Endometrial microvascular endothelial cells (primary cell): Measurements from ENCODE around the gene CCDC39. TPM values are rescaled to one million over a fixed set of nuclear protein-coding genes. Genes with fewer than 3 reads are reported as not detected.
"Not testable (repeated sequence)": the region's sequence is repeated elsewhere in the genome, so short reads cannot be mapped to it uniquely, and the experiment has no call there.

Experiments
- in situ Hi-C: cut with HindIII; loops from 2 replicates; pipeline ENCODE4 v1.10.0; 2017; ENCODE audit warnings: low sequenced_read_pairs, low pct_unique_long_range_greater_than_20kb; ENCODE audit errors: inconsistent ontology term
- total RNA-seq: library from RNA; depleted of rRNA; stranded (reverse); fragments of >200 nt; gene quantifications from one replicate; pipeline ENCODE4 v1.2.3, GENCODE V29; 2015; ENCODE audit errors: inconsistent ontology term

The CCDC39 gene
- total RNA-seq, 1 donor from 2014 or later = not detected

- in situ Hi-C loops = no loop called here
Observed at GRCh38 chr3:180631317-180631716, 48.0 kb downstream of the CCDC39 start.

- in situ Hi-C loops = no loop called here
Observed at GRCh38 chr3:180630371-180630770, 48.9 kb downstream of the CCDC39 start.

DNA sequence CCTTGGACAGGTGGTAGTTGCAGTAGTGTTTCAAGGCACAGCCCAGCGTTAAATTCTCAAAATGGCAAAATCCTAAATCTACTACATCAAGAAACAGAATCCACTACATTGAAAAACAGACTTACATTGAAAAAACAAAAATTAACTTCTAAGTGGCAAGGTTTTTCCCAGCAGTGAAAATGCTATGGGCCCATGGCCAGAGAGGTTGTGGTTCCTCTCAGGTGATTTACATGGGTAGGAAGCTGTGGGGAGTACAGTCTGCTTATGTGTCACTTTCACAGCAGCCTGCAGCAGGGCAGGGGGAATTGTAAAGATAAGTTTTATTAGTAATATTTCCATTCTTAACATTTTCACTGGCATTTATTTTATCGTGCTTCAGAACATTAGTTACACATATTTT lies 52.4 kb downstream of the CCDC39 start:
- in situ Hi-C loops = no loop called here

- in situ Hi-C loops = no loop called here
Observed at GRCh38 chr3:180624714-180625113, 54.6 kb downstream of the CCDC39 start.

- in situ Hi-C loops = no loop called here
Observed at GRCh38 chr3:180619723-180620122, 59.6 kb downstream of the CCDC39 start.

DNA sequence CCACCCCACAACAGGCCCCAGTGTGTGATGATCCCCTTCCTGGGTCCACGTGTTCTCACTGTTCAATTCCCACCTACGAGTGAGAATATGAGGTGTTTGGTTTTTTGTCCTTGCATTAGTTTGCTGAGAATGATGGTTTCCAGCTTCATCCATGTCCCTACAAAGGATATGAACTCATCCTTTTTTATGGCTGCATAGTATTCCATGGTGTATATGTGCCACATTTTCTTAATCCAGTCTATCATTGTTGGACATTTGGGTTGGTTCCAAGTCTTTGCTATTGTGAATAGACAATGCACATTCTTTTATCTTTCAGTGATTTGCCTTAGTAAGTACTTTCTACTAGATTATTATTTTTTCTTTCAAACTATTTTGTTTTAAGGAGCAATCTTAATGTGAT lies 60.7 kb downstream of the CCDC39 start:
- in situ Hi-C loops = not testable (repeated sequence)

- in situ Hi-C loops = no loop called here
Observed at GRCh38 chr3:180617049-180617448, 62.2 kb downstream of the CCDC39 start.

DNA sequence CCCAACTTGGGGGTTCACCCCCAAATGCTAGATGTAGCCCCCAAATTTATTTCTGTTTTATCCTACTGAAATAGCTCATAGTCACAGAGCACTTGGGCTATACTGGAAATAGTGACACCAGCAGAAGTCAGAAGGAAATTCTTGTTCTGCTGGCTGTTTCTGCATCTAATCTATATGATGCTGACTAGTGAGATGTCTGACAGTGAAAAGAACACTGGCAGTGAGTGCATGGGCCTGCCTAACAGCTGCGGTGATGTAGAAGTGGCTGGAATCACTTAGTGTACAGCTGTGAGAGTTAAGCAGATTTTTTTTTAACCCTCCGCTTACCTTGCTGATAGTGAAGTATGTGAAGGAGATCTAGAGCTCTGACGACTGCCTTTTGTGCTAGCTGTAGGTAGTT lies 63.3 kb downstream of the CCDC39 start:
- in situ Hi-C loops = no loop called here

DNA sequence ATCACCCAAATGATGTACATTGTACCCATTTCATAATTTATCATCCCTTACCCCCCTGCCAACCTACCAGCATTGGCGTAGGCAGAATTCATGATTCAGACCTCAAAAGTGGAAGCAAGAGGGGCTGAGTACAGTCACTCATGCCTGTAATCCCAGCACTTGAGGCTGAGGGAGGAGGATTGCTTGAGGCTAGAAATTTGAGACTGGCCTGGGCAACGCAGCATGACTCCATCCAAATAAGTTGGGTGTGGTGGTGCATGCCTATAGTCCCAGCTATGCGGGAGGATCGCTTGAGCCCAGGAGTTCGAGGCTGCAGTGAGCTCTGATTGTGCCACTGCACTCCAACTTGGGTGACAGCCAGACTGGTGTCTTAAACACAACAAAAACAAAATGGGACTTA lies 66.9 kb downstream of the CCDC39 start:
- in situ Hi-C loops = no loop called here

- in situ Hi-C loops = no loop called here
Observed at GRCh38 chr3:180611006-180611405, 68.3 kb downstream of the CCDC39 start.

DNA sequence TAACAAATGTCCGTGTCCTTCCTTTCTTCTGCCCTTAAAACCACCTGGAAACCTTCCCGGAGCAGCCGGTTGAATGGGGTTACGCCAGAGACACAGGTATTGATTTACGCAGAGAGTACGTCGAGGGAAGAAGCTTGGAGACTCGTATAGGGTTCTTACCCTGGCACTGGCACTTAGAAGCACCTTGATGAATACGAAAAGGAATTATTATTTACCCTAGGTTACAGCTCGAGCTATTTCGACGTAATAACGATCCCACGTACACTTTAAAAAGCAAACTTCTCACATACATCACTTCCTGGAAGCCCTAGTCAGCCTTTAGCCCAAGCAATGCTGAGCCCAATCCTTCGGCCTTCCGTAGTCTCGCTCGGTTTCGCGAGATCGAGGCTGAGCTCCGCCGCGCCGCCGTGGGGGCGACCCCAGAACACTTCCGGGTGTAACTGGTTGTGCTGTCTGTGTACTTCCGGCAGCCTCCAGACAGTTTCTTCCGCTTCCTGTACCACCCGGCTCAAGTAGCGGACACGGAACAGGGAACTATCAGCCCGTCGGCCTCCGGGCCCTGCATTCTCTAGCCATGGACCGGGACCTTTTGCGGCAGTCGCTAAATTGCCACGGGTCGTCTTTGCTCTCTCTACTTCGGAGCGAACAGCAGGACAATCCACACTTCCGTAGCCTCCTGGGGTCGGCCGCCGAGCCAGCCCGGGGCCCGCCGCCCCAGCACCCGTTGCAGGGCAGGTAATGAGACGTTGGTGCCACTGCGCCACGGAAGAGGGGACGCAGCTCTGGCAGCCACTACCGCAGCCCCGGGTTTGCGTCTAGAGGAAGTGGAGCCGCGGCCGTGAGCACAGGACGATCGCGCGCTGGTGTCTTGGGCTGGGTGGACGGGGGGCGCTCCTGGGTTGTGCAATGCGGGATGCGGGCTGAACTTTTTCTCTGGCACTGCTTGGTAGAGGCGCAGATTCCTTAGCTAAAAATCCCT lies 77.3 kb downstream of the CCDC39 start, which contains the start of gene TTC14:
TTC14 (plus strand) TSS at position 476 of the 979 bp plus-strand sequence; CDS start at position 575, 99 bp downstream.
- in situ Hi-C loops = no loop called here

- in situ Hi-C loops = no loop called here
Observed at GRCh38 chr3:180600473-180600872, 78.8 kb downstream of the CCDC39 start.

DNA sequence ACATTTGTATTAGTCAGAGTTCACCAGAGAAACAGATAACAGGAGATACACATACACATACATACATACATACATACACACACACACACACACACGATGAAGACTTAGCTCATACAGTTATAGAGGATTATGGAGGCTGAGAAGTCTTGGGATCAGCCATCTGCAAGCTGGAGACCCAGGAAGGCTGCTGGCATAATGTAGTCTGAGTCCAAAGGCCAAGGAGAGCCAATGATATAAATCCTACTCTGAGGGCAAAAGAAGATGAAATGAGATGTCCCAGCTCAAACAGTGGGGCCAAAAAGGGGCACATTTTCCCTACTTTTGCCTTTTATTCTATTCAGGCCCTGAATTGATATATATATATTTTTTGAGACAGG lies 83.7 kb downstream of the CCDC39 start:
- in situ Hi-C loops = no loop called here

GRCh38 chr3:180594631-180595558 lies 84.4 kb downstream of the CCDC39 start:
- in situ Hi-C loops = no loop called here

DNA sequence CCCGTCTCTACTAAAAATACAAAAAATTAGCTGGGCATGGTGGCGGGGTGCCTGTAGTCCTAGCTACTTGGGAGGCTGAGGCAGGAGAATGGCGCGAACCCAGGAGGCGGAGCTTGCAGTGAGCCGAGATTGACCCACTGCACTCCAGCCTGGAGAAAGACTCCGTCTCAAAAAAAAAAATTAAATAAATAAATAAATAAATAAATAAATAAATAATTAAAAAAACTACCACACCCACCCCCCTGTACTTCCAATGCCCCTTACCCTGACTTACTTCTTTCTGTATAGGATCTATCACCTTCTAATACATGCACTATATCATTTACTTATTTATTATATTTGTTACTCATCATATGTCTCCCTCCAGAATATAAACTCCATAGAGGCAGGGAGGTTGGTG lies 85.7 kb downstream of the CCDC39 start:
- in situ Hi-C loops = not testable (repeated sequence)

GRCh38 chr3:180590396-180590795 lies 88.9 kb downstream of the CCDC39 start:
- in situ Hi-C loops = no loop called here

GRCh38 chr3:180580934-180581333 lies 98.4 kb downstream of the CCDC39 start:
- in situ Hi-C loops = no loop called here

GRCh38 chr3:180575571-180575970 lies 103.7 kb downstream of the CCDC39 start:
- in situ Hi-C loops = no loop called here

GRCh38 chr3:180571831-180572598 lies 107.3 kb downstream of the CCDC39 start:
- in situ Hi-C loops = no loop called here
